GM21717 (cell line): ENCODE results near the gene AP1M2.
"Not testable (repeated sequence)": the region's sequence is repeated elsewhere in the genome, so short reads cannot be mapped to it uniquely, and the experiment has no call there.

ENCODE experiments used
- ATAC-seq: cut with Tn5 transposase; IDR thresholded peaks from one replicate; pipeline ENCODE4 v1.9.1; 2021; ENCODE audit warnings: mild to moderate bottlenecking, moderate library complexity; ENCODE audit not compliant: unreplicated experiment

Gene AP1M2

DNA sequence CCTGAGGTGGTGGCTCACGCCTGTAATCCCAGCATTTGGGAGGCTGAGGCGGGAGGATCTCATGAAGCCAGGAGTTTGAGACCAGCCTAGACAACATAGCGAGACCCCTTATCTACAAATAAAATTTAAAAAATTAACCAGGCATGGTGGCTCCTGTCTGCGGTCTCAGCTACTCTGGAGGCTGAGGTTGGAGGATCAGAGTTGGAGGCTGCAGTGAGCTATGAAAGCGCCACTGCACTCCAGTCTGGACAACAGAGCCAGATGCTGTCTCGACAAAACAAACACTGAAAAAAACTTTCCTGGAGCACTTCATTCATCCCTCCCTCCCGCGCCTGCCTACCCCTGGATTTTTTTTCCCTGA is 44.1 kb downstream of the AP1M2 start:
- ATAC-seq = no peak

DNA sequence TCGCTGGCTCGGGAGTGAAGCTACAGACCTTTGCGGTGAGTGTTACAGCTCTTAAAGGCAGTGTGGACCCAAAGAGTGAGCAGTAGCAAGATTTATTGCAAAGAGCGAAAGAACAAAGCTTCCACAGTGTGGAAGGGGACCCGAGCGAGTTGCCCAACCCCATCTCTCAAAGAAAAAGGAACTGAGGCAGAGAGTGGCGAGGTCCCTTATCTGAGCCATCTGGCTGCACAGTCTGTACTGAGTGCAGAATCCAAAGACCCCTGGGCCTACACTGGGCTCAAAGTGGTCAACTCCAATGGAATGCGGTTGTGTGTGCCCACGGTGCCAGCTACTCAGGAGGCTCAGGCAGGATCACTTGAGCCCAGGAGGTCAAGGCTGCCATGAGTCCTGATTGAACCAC is 48.1 kb downstream of the AP1M2 start:
- ATAC-seq = not testable (repeated sequence)

DNA sequence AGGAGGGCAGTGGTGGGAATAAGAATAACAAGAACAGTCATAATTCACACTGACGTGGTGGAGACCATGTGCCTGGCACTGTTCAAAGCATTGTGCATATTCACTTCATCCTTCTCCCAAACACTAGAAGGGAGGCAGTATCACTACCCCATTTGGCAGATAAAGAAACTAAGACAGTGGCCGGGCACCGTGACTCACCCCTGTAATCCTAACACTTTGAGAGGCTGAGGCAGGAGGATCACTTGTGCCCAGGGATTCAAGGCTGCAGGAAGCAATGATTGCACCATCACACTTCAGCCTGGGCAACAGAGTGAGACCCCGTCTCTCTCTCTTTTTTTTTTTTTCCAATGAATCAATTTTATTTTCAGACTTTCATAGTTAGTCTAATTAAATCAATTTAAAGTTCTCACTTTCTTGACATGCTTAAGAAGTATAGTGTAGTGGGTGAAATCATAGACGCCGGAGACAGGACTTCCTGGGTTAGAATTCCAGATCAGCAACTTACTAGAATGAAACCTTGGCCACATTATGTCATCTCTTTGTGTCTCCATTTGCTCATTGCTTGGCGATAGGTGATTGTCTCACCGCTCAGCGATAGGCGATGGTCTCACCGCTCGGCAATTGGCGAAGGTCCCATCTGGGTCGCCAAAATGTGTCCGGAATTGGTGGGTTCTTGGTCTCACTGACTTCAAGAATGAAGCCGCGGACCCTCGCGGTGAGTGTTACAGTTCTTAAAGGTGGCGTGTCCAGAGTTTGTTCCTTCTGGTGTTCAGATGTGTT is 48.7 kb downstream of the AP1M2 start:
- no peak for ATAC-seq

DNA sequence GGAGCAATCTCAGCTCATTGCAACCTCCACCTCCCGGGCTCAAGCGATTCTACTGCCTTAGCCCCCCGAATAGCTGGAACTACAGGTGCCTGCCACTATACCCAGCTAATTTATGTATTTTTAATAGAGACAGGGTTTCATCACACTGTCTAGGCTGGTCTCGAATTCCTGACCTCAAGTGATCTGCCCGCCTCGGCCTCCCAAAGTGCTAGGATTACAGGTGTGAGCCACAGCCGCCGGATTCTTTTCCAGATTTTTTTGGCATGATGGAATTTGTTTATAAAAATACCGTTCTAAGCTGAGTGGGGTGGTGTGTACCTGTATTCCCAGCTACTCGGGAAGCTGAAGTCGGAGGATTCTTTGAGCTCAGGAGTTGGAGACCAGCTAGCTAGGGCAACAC is 49.4 kb downstream of the AP1M2 start:
- ATAC-seq = no peak

DNA sequence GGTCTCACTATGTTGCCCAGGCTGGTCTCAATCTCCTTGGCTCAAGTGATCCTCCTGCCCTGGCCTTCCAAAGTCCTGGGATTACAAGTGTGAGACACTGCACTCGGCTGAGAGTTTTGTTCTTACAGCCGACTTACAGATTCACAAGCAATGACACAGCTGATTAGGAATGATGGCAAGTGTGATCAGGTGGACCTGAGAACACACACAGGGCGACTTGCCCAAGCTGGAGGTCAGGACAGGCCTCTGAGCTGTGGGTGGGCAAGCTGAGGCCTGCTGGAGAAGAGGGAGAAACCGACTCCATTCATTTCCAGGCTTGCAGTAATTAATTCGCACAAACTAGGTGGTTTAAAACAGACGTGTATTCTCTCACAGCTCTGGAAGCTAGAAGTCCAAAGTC is 51.5 kb downstream of the AP1M2 start:
- no peak for ATAC-seq

DNA sequence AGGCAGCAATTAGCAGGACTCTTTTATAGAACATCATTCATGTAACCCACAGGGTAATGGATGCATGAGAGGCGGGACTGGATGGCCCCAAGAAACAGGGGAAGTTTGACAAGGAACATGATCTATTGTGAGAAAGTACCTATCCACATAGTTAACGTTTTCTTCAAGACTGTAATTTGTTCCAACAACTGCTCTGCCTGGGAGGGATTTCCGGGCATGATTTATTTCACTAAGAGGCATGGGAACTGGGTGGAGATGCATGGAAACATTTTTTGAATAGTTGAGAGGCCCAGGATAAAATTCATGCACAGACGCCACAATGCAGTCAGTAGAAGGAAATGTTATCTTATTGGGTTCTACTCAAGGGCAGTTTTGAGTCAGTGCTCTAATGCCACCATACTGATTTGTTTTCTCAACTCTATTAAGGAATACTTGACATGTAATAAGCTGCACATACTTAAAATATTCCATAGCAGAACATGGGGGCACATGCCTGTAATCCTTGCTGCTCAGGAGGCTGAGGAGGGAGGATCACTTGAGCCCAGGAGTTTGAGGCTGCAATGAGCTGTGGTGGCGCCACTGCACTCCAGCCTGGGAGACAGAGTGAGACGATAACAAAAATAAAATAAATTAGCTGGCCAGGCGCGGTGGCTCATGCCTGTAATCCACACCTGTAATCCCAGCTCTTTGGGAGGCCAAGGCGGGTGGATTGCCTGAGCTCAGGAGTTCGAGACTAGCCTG is 53.3 kb downstream of the AP1M2 start:
- no peak for ATAC-seq

DNA sequence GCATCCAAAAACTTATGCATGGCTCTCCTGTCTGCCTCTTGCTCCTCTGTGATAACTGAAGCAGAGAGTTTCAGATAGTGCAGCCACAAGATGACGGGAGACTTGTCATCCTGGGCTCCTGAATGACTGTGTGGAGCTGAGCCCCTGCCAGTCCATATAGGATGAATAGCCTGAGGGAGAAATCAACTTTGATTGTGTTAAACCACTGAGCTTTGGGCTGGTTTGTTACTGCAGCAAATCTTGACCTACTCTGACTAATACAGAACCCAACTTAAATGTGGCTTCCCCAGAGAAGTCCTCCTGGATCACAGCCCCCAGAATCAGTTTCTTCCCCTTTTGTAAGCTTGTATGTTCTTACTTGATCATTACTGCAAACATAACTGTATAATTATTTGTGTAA is 54.7 kb downstream of the AP1M2 start:
- no peak for ATAC-seq

DNA sequence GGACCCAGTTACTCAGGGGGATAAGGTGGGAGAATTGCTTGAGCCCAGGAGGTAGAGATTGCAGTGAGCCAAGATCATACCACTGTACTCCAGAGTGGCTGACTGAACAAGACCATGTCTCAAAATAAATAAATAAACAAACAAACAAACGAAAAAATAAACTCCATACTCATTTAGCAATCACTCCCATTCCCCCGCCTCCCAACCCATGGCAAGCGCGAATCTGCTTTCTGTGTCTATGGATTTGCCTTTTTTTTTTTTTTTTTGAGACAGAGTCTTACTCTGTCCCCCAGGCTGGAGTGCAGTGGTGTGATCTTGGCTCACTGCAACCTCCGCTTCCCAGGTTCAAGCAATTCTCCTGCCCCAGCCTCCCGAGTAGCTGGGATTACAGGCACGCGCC is 60.2 kb downstream of the AP1M2 start:
- not testable (repeated sequence) for ATAC-seq

DNA sequence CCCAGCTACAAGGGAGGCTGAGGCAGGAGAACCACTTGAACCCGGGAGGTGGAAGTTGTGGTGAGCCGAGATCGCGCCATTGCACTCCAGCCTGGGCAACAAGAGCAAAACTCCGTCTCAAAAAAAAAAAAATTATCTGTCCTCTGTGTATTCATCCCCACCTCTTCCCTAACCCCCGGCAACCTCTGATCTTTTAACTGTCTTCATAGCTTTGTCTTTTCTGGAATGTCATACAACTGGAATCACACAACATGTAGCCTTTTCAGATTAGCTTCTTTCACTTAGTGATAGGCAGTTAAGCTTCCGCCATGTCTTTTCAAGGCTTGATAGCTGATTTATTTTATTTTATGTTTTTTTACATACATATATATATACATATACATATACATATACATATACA is 61.5 kb downstream of the AP1M2 start:
- no peak for ATAC-seq

DNA sequence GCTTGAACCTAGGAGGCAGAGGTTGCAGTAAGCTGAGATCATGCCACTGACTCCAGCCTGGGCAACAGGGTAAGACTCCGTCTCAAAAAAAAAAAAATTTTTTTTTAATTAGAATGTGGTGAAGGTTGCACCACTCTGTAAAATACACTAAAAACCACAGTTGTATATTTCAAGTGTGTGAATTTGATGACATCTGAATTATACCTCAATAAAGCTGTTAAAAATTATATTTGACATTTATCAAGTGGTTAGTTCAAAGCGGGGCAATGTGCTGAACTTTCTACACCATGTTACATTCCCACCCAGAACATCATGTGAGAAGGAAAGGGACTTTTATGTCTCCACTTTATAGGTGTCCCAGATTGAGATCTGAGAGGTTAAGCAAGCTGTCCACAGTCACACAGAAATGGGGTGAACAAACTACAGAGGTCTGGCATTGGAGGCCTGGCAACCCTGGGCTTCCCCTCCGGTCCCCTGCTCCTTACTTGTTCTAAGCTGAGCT is 63.9 kb downstream of the AP1M2 start:
- ATAC-seq = no peak
